Neural progenitor cell (in vitro differentiated cells): ENCODE data around the gene MORN1. TPM values are rescaled to one million over a fixed set of nuclear protein-coding genes. Genes with fewer than 3 reads are reported as not detected.
A peak's percentile ranks its signal among the peaks of the same experiment; 100 is the strongest.

ENCODE experiments used
- DNase-seq: peaks from one replicate; pipeline ENCODE4 v3.0.0-alpha.2; 2016; ENCODE audit warnings: low spot score
- H2AFZ ChIP-seq: fragments of 200-600 bp; sonication (generic); replicated peaks from 2 replicates; pipeline ENCODE4 v1.6.1; 2016; ENCODE audit warnings: antibody characterized with exemption
- H3F3A ChIP-seq: fragments of 200-600 bp; sonication (generic); 2 replicates; pipeline ENCODE4 v1.6.1; 2016; ENCODE audit warnings: antibody characterized with exemption, low read depth
- H3K27ac ChIP-seq: fragments of 200-600 bp; sonication (generic); 2 replicates; pipeline ENCODE4 v1.5.1; 2016; ENCODE audit warnings: mild to moderate bottlenecking
- H3K27me3 ChIP-seq: fragments of 200-600 bp; sonication (generic); 2 replicates; pipeline ENCODE4 v1.6.1; 2016; ENCODE audit warnings: mild to moderate bottlenecking, moderate library complexity
- H3K36me3 ChIP-seq: fragments of 200-600 bp; sonication (generic); 2 replicates; pipeline ENCODE4 v1.5.1; 2016
- H3K4me1 ChIP-seq: fragments of 200-600 bp; sonication (generic); 2 replicates; pipeline ENCODE4 v1.6.1; 2016; ENCODE audit warnings: mixed run types
- H3K4me2 ChIP-seq: fragments of 200-600 bp; sonication (generic); 2 replicates; pipeline ENCODE4 v1.6.1; 2016
- H3K4me3 ChIP-seq: fragments of 200-600 bp; sonication (generic); 2 replicates; pipeline ENCODE4 v1.5.1; 2016
- H3K79me2 ChIP-seq: fragments of 200-600 bp; sonication (generic); 2 replicates; pipeline ENCODE4 v1.6.1; 2016; ENCODE audit warnings: low read depth
- H3K9ac ChIP-seq: fragments of 200-600 bp; sonication (generic); 2 replicates; pipeline ENCODE4 v1.6.1; 2016
- H3K9me3 ChIP-seq: fragments of 200-600 bp; sonication (generic); 2 replicates; pipeline ENCODE4 v1.5.1; 2016; ENCODE audit warnings: low read depth
- H4K20me1 ChIP-seq: fragments of 200-600 bp; sonication (generic); 2 replicates; pipeline ENCODE4 v1.6.1; 2016; ENCODE audit warnings: low read depth
- H3K27ac Mint-ChIP-seq: 3 replicates; pipeline ENCODE4 v1.8.0; 2021; ENCODE audit warnings: mixed read lengths
- H3K27me3 Mint-ChIP-seq: 2 replicates; pipeline ENCODE4 v1.8.0; 2022; ENCODE audit warnings: low read depth, mild to moderate bottlenecking, inconsistent platforms, moderate library complexity, mixed read lengths; ENCODE audit not compliant: insufficient read depth
- H3K36me3 Mint-ChIP-seq: 3 replicates; pipeline ENCODE4 v1.8.0; 2021; ENCODE audit warnings: mixed read lengths
- H3K4me1 Mint-ChIP-seq: 3 replicates; pipeline ENCODE4 v1.8.0; 2021; ENCODE audit warnings: mixed read lengths
- H3K4me3 Mint-ChIP-seq: 3 replicates; pipeline ENCODE4 v1.8.0; 2021; ENCODE audit warnings: mild to moderate bottlenecking, moderate library complexity, mixed read lengths
- H3K9me3 Mint-ChIP-seq: 3 replicates; pipeline ENCODE4 v1.8.0; 2020; ENCODE audit warnings: mixed read lengths
- CTCF ChIP-seq: fragments of 200-600 bp; sonication (generic); IDR thresholded peaks from 2 replicates; pipeline ENCODE4 v1.5.1; 2017; ENCODE audit warnings: antibody characterized with exemption, mild to moderate bottlenecking
- EZH2 ChIP-seq: fragments of 200-600 bp; sonication (generic); IDR thresholded peaks from 2 replicates; pipeline ENCODE4 v1.6.1; 2017; ENCODE audit warnings: antibody characterized with exemption, mild to moderate bottlenecking, moderate library complexity
- EZH2phosphoT487 ChIP-seq: fragments of 200-600 bp; sonication (generic); IDR thresholded peaks from 2 replicates; pipeline ENCODE4 v1.6.1; 2017; ENCODE audit warnings: antibody characterized with exemption
- total RNA-seq: library from RNA; depleted of rRNA; stranded (reverse); fragments of >200 nt; gene quantifications from 2 replicates; pipeline ENCODE4 v1.2.3, GENCODE V29; 2015; ENCODE audit warnings: low replicate concordance

Gene MORN1
- total RNA-seq, 1 donor from 2014 or later = 7.0 TPM

GRCh38 chr1:2323451-2323974, 67.8 kb downstream of the MORN1 start:
- Mint-ChIP-seq H3K27me3 (peaks cover 13% of the 10 kb centered on the region), H3K27ac (no peak overlapping the region), H3K4me1 (peaks cover 31% of the 10 kb centered on the region), H3K9me3 (peaks cover 3% of the 10 kb centered on the region), H3K4me3 (no peak overlapping the region), H3K36me3 (no peaks in the 10 kb centered on the region)
- H3K36me3 ChIP-seq = no peaks in the 10 kb centered on the region
- H4K20me1 ChIP-seq = no peaks in the 10 kb centered on the region
- H3K79me2 ChIP-seq = no peaks in the 10 kb centered on the region
- TF ChIP-seq EZH2 = no peak
- TF ChIP-seq CTCF = no peak
- no peak for TF ChIP-seq EZH2phosphoT487
- no peaks in the 10 kb centered on the region for H3K9me3 ChIP-seq
- peaks cover 13% of the 10 kb centered on the region for H3K27me3 ChIP-seq
- no peak for DNase-seq
- no peak overlapping the region for H3K9ac ChIP-seq
- no peak overlapping the region for H2AFZ ChIP-seq
- H3K4me1 ChIP-seq = peaks cover 26% of the 10 kb centered on the region
- peaks cover 8% of the 10 kb centered on the region for H3F3A ChIP-seq
- no peak overlapping the region for H3K27ac ChIP-seq
- no peak overlapping the region for H3K4me2 ChIP-seq
- H3K4me3 ChIP-seq = no peak overlapping the region

GRCh38 chr1:2322581-2323211, 68.7 kb downstream of the MORN1 start:
- TF ChIP-seq EZH2phosphoT487 = no peak
- no peak for TF ChIP-seq CTCF
- H3K4me3 ChIP-seq = no peak overlapping the region
- H3K9ac ChIP-seq = no peak overlapping the region
- H3K4me2 ChIP-seq = peak overlapping the region; percentile 54
- H3K36me3 Mint-ChIP-seq = no peaks in the 10 kb centered on the region
- no peak overlapping the region for H3K4me3 Mint-ChIP-seq
- peaks cover 16% of the 10 kb centered on the region for H3K27me3 Mint-ChIP-seq
- H3K36me3 ChIP-seq = no peaks in the 10 kb centered on the region
- peaks cover 13% of the 10 kb centered on the region for H3K27me3 ChIP-seq
- peaks cover 26% of the 10 kb centered on the region for H3K4me1 ChIP-seq
- peaks cover 31% of the 10 kb centered on the region for H3K4me1 Mint-ChIP-seq
- H3F3A ChIP-seq = peaks cover 8% of the 10 kb centered on the region
- H3K9me3 ChIP-seq = no peaks in the 10 kb centered on the region
- H3K79me2 ChIP-seq = no peaks in the 10 kb centered on the region
- no peak overlapping the region for H2AFZ ChIP-seq
- no peak overlapping the region for H3K27ac Mint-ChIP-seq
- no peaks in the 10 kb centered on the region for H4K20me1 ChIP-seq
- peak overlapping the region; percentile 33 for H3K27ac ChIP-seq
- no peak for DNase-seq
- H3K9me3 Mint-ChIP-seq = peaks cover 3% of the 10 kb centered on the region

GRCh38 chr1:2322065-2322571, 69.2 kb downstream of the MORN1 start:
- no peaks in the 10 kb centered on the region for H3K36me3 Mint-ChIP-seq
- H3K27me3 Mint-ChIP-seq = peaks cover 16% of the 10 kb centered on the region
- no peak overlapping the region for H3K9ac ChIP-seq
- no peaks in the 10 kb centered on the region for H3K79me2 ChIP-seq
- H3K4me1 ChIP-seq = peaks cover 31% of the 10 kb centered on the region
- peak overlapping the region; percentile 54 for H3K4me2 ChIP-seq
- peaks cover 3% of the 10 kb centered on the region for H3K9me3 Mint-ChIP-seq
- no peak overlapping the region for H3K4me3 ChIP-seq
- H3K36me3 ChIP-seq = no peaks in the 10 kb centered on the region
- DNase-seq = peak; percentile 89
- H3K4me3 Mint-ChIP-seq = no peak overlapping the region
- peaks cover 13% of the 10 kb centered on the region for H3K27me3 ChIP-seq
- H3K27ac ChIP-seq = peak overlapping the region; percentile 33
- H3K9me3 ChIP-seq = no peaks in the 10 kb centered on the region
- H3K4me1 Mint-ChIP-seq = peaks cover 30% of the 10 kb centered on the region
- no peak overlapping the region for H2AFZ ChIP-seq
- H4K20me1 ChIP-seq = no peaks in the 10 kb centered on the region
- H3F3A ChIP-seq = peaks cover 8% of the 10 kb centered on the region
- H3K27ac Mint-ChIP-seq = peak overlapping the region; percentile 93
- TF ChIP-seq CTCF (no peak), EZH2 (no peak), EZH2phosphoT487 (no peak)
